OCI-LY3 (cell line): ENCODE data around the gene TCF3.

Source experiments
- CTCF ChIP-seq: fragments of 200-600, 300-600 bp; sonication (generic); IDR thresholded peaks from 2 replicates; pipeline ENCODE4 v1.5.1; 2014; ENCODE audit warnings: antibody characterized with exemption, low read length, low read depth
- EZH2phosphoT487 ChIP-seq: fragments of 200-600 bp; shearing (Covaris generic); IDR thresholded peaks from 2 replicates; pipeline ENCODE4 v1.6.1; 2018; ENCODE audit warnings: antibody characterized with exemption, mixed run types, low read depth

- TF ChIP-seq CTCF (no peak), EZH2phosphoT487 (no peak)
These were observed 41.1 kb downstream of the TCF3 start for GRCh38 chr19:1611353-1611752.
